Fibroblast of the aortic adventitia (primary cell): Measurements from ENCODE around the gene CACNA1F. TPM values are rescaled to one million over a fixed set of nuclear protein-coding genes. Genes with fewer than 3 reads are reported as not detected.

Experiments
- DNase-seq: peaks from one replicate; pipeline ENCODE4 v3.0.0-alpha.2; 2010; ENCODE audit warnings: low read depth
- H3K4me3 ChIP-seq: 2 replicates; pipeline ENCODE4 v1.5.1; 2011; ENCODE audit warnings: low read depth, mild to moderate bottlenecking, control low read depth, low read length, moderate library complexity
- total RNA-seq: library from RNA; depleted of rRNA; stranded (reverse); fragments of >200 nt; gene quantifications from 2 replicates; pipeline ENCODE4 v1.2.3, GENCODE V29; 2012; ENCODE audit warnings: low replicate concordance
- TF ChIP-seq, protein P1 (sequence below): IDR thresholded peaks from 2 replicates; pipeline ENCODE4 v1.5.1; 2011; ENCODE audit warnings: mild to moderate bottlenecking, low read length, control low read depth, inconsistent platforms; ENCODE audit not compliant: insufficient read depth

CACNA1F gene
- total RNA-seq, 1 donor, result not detected

DNA sequence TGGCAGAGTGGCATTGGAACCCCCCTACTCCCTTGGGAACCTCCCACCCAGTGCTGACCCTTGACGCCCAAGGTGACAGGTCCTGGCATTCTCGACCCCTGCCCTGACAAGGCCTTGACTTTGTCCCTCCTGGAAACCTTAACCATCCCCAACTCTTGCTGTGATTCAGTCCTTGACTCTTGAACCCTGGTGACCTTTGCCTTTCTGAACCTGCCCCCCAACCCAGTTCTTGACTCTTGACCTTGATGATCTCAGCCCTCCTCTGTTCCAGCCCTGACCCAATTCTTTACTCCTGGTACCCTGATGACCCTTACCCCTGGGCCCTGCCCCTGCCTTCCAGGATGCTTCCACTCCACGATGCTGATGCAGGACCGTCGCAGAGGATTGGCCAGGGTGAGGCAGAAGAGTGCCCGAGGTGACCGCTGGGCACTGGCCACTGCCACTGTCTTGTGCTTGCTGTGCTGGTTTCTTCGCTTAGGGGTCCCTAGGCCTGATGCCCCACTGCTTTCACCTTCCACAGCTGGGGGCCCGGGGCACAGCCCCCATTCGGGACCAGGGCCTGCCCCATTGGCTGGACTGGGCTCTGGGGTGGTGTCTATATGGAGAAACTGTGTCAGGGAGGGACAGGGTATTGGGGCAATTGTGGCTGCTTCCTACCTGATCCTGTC lies 1.7 kb downstream of the CACNA1F start:
- H3K4me3 ChIP-seq, result no peak overlapping the region
- DNase-seq, result no peak
- TF ChIP-seq, protein P1, sequence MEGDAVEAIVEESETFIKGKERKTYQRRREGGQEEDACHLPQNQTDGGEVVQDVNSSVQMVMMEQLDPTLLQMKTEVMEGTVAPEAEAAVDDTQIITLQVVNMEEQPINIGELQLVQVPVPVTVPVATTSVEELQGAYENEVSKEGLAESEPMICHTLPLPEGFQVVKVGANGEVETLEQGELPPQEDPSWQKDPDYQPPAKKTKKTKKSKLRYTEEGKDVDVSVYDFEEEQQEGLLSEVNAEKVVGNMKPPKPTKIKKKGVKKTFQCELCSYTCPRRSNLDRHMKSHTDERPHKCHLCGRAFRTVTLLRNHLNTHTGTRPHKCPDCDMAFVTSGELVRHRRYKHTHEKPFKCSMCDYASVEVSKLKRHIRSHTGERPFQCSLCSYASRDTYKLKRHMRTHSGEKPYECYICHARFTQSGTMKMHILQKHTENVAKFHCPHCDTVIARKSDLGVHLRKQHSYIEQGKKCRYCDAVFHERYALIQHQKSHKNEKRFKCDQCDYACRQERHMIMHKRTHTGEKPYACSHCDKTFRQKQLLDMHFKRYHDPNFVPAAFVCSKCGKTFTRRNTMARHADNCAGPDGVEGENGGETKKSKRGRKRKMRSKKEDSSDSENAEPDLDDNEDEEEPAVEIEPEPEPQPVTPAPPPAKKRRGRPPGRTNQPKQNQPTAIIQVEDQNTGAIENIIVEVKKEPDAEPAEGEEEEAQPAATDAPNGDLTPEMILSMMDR, result no peak

DNA sequence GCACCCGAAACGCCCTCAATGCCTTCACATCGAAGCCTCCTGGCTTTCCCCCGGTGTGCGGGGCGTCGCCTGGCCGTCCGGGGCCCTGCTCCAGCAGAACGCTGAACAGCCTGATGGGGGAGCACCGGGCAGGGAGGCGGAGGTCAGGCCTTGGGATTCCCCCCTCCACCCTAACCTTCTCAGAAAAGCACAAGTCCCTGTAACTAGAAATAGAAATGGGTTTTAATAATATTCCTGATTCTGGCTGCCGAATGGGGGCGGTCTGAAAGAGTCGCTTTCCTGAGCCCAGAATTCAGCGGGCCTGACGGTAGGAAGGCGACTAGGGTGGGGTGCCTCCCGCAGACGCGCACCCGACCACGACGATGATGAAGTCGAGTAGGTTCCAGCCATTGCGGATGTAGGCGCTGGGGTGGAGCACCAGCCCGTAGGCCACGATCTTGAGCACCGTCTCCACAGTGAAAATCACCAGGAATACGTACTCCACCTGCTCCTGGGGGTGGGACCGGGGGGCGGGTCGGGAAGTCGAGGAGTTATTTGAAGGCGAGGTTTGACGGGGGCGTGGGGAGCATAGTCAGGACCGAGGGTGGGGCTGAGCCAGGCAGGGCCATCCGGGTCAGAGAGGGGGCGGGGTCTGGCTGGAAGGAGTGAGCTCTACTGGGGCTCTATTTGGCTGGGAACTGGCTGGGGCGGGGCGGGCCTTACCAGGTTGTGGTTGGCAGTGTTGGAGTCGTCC lies 2.5 kb downstream of the CACNA1F start:
- no peak overlapping the region for H3K4me3 ChIP-seq
- TF ChIP-seq, protein P1, result no peak
- DNase-seq, result no peak

DNA sequence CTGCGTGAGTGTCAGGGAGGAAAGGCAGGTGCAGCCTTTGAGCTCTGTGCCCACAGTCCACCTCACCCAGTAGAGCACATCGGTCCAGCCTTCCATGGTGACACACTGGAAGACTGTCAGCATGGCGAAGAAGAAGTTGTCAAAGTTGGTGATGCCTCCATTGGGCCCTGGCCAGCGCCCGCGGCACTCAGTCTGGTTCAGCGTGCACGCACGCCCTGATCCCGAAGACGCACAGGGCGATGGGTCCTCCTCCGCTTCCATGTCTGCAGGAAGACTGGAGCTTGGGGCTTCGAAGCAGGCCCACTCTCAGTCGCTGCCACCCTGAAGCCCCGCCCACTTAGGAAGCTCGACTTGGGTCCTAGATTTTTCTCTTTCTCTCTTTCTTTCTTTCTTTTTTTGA lies 5.0 kb downstream of the CACNA1F start:
- no peak overlapping the region for H3K4me3 ChIP-seq
- DNase-seq, result no peak
- TF ChIP-seq, protein P1, result no peak

DNA sequence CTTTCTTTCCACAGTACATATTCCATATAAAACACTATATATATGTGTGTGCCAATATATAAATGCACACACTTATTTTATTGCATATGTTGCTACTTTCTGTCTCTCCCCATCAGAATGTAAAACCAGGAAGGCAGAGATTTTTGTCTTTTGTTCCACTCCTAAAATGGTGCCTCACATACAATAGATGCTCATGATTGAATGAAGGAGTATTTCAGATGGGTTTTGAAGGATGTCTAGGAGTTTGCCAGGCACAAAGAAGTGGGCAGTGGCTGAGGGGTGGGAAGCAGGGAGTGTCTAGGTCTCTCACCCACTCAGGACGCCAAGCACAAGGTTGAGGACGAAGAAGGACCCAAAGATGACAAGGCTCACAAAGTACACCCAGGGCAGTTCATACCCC lies 5.4 kb downstream of the CACNA1F start:
- TF ChIP-seq, protein P1, result no peak
- DNase-seq, result no peak
- no peak overlapping the region for H3K4me3 ChIP-seq

DNA sequence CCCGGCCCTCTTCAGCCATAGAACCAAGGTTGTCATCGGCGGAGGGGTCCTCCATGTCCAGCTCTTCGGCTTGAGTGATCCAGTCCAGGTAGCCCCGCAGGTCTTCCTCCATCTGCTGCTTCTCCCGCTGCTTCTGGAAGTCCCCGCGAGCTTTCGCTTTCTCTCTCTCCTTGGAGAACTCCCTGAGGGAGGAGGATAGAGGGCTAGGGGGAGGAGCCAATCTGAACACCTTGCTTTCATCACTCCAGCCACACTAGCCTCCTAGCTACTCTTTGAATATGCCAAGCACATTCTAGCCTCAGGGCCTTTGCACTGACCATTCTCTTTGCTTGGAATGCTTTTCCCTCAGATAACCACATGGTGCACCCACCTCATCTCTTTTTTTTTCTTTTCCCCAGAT lies 6.2 kb downstream of the CACNA1F start:
- DNase-seq, result no peak
- H3K4me3 ChIP-seq, result no peak overlapping the region
- TF ChIP-seq, protein P1, result no peak

DNA sequence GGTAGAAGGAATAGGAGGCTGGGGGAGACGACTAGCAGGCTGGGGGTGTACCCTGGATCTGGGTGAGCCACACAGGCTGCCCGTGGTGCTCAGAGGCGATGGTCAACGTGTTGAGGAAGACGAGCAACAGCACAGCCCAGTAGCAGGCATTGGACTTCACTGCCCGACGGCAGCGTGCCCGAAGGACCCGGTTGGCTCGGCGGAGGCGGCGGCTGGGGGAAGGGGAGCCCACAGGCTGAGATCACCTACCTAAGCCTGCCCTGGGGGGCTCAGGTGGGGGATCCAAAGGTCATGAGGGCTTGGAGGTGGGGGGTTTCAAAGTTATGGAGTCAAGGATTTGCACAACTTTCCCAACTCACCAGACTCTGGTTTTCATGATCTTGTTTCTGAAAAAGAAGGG lies 7.3 kb downstream of the CACNA1F start:
- DNase-seq, result no peak
- no peak overlapping the region for H3K4me3 ChIP-seq
- TF ChIP-seq, protein P1, result no peak

DNA sequence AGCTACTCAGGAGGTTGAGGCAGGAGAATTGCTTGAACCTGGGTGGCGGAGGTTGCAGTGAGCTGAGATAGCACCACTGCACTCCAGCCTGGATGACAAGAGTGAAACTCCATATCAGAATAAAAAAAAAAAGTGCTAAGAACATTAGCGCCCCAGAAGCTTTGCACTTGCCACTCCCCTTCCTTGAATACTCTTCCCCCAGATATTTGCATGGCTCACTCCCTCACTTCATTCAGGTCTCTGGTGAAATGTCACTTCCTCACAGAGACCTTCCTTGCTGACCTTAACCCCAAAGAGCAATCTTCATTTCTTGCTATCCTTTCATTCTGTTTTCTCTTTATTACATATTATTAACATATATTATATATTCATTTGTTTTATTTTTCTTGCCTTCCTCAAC lies 11.3 kb downstream of the CACNA1F start:
- TF ChIP-seq, protein P1, result no peak
- DNase-seq, result no peak
- H3K4me3 ChIP-seq, result no peak overlapping the region
